ENCODE measurements around the gene GRIK3.
"Not testable (repeated sequence)": the region's sequence is repeated elsewhere in the genome, so short reads cannot be mapped to it uniquely, and the experiment has no call there.

The GRIK3 gene

DNA sequence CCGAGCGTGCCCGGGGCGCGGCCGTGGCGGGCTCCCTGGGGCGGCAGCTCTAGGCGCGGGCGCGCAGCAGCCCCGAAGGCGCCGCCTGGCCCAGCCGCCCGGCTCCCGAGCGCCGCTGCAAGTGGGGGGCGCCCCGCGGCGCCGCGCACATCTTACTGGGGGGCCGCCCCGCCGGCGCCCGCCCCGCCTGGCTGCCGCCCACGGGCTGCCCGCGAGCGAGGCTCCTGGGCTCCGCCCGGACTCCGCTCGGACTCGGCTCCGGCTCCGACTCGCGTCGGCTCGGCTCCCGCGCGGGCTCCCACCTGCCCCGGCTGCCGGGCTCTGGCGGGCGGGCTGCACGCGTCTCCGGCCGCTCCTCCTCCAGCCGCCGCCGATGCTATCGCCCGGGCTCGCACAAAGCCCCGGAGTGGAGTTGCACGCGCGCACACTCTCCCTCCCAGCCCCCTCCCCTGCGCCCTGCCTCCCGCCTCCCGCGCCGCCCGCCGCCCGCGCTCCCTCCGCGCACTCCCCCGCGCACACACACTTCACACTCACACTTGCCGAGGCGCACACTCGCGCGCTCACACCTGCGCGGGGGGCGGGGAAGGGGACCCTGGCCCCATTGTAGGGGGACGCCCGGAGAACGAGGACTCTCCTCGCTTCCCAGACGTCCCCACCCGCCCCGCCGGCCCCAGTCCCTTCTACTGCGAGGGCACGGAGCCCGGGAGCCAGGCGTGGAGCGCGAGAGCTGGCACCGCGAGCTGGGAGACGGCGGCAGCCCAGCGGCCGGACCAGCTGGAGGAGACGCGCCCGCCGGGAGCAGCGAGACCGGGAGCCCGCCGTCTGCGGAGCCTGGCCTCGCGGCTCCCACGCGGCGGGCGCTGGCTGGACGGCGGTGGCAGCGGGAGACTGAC is at the start of gene GRIK3:
Gene GRIK3, minus strand, starts transcription at position 395 of the 893 bp plus-strand sequence. CDS start 407 bp downstream, outside the sequence.
- no peak for DNase-seq

DNA sequence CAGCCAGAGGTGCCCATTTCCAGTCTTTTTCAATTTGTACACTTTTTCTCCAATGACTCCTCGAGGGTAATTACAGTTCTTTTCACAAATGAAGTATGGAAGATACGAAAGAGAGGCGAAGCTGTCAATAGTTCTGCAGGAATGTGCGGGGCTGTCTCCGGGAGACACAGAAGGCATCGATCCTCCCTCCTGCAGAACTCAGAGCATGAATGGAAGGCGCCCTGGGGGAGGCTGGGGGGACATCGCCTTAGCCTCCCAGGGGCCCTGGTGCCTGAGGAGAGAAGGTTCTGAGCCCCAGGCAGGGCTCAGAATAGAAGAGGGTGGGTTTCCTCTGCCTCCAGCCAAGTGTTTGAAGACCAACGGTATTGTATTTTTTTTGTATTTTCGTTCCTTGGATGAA is 49.7 kb upstream of the GRIK3 start:
- no peak for DNase-seq

DNA sequence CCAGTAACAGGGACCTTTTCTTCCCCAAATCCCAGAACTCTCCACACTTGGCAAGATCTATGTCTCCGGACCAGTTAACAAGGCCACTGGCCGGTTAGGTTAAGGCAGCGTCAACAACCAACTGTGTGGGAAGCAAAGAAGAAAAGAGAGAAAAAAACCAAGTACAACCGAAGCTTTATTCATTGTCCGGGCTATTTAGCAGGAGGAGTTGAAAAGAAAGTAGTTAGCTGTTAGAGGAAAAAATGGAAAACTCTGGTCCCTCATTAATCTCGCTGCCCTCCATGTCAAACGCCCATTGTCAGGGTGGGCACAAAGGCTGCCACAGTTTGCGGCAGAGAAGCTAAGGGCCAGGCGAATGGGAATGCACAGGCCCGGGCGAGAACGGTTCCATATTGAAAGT is 49.3 kb upstream of the GRIK3 start:
- DNase-seq, result no peak

DNA sequence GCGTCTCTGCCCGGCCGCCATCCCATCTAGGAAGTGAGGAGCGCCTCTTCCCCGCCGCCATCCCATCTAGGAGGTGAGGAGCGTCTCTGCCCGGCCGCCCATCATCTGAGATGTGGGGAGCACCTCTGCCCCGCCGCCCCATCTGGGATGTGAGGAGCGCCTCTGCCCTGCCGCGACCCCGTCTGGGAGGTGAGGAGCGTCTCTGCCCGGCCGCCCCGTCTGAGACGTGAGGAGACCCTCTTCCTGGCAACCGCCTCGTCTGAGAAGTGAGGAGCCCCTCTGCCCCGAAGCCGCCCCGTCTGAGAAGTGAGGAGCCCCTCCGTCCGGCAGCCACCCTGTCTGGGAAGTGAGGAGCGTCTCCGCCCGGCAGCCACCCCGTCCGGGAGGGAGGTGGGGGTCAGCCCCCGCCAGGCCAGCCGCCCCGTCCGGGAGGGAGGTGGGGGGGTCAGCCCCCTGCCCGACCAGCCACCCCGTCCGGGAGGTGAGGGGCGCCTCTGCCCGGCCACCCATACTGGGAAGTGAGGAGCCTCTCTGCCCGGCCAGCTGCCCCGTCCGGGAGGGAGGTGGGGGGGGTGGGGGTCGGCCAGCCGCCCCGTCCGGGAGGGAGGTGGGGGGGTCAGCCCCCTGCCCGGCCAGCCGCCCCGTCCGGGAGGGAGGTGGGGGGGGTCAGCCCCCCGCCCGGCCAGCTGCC is 46.1 kb upstream of the GRIK3 start:
- not testable (repeated sequence) for DNase-seq

DNA sequence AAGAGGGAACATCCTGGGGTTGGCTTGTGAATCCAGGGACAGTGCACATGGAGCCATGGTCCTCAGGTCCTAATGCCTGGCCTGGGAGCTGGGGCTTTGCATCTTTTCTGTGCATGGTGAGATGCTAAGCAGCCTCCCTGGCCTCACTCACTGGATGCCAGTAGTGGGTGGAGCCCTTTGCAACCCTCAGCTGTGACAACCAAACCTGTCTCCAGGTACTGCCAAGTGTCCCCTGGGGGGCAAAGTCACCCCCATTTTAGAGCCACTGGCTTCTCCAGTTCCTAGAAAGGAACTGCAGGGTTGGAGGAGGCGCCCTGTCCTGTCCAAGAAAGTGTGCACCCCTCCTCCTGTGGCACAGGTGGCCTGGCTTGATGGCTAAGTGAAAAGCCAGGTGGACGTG is 44.6 kb upstream of the GRIK3 start:
- no peak for DNase-seq

- no peak for DNase-seq
These were observed 41.9 kb upstream of the GRIK3 start for GRCh38 chr1:37076168-37076567.

GRCh38 chr1:37073854-37074379 is 39.6 kb upstream of the GRIK3 start:
- no peak for DNase-seq

DNA sequence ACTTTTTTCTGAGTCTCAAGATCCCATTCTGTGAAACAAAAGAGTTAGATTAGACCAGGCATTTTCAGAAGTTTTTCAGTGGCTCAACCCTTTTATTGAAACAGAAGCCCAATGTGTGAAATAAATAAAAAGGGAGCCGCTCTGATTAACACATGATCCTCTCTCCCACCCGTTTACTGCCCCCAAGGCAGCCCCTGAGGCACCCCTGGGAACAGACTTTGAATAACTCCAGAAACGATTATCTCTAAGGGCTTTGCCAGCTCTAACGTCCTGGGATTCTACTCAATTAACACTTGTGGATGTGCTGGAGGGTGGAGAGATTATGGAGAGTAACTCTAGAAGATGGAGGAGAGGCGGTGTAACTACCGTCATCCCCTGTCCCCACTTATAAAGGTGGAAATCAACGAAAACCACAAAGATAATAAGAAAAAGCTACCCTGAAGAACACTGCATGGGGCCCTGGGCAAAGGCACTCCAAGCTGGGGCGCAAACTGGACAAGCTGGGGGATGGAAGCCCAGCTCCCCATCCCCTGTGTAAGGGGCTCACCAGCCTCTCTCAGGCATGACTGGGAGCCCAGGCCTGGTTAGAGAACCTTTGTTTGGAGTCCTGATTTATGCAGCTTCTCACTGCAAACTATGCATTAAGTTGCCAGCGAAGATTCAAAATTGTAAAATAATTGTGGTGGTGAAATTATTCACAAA is 39.0 kb upstream of the GRIK3 start:
- no peak for DNase-seq

- DNase-seq, result no peak
These were observed 37.5 kb upstream of the GRIK3 start for GRCh38 chr1:37071829-37072228.

DNA sequence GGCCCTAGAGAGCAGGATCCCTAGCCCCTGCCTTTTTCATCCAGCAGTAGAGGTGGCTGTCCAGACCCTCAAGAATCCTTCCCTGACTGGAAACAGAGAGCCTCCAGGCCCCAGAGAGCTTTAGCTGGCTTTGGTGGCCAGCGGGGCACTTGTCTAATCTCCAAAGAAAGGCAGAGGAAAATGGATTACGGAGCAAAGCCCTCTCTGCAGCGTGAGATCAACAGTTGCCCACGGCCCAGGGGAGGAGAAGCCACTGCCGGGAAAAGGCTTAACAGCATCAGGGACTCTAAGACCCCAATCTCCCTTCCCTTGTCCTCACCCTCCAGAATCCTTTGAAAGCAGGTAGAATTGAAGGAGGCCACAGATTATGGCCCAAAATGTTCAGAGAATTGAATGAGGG is 35.8 kb upstream of the GRIK3 start:
- DNase-seq, result no peak

DNA sequence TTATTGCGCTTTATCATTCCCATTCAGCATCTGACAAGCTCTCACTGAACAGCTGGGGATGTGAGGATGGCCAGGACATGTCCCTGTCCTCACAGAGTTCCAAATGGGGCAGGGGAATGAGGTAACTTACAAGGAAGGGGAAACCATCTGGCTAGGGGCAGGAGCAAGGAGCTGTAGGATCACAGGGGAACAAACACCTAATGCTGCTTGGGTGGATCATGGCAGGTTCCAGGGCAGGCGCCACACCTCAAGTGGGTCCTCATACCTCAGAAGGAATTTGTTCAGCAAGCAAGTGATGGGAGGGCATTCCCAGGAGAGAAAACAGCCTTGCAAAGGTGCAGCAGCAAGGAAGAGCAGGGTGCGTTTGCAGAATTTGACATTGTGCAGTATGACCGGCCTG is 35.1 kb upstream of the GRIK3 start:
- no peak for DNase-seq

DNA sequence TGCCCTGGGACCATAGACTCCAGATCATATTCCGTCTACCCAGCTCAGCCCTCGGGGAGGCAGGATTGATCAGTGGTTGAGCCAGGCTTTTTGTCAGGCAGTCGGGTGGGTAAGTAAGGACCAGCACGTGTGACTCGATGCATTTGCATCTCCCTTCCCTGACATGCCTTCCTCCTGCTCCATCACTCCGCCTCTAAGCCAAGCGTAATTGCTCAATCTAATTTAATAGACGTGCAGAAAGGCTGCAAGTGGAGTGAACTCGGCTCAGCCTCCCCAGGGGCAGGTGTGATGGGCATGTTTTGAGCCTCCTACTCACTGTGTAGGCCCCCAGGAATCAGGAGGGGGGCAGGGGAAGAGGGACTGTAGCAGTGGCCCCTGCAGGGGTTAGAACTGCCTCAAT is 34.6 kb upstream of the GRIK3 start:
- no peak for DNase-seq

GRCh38 chr1:37068260-37068659 is 33.9 kb upstream of the GRIK3 start:
- DNase-seq, result no peak

DNA sequence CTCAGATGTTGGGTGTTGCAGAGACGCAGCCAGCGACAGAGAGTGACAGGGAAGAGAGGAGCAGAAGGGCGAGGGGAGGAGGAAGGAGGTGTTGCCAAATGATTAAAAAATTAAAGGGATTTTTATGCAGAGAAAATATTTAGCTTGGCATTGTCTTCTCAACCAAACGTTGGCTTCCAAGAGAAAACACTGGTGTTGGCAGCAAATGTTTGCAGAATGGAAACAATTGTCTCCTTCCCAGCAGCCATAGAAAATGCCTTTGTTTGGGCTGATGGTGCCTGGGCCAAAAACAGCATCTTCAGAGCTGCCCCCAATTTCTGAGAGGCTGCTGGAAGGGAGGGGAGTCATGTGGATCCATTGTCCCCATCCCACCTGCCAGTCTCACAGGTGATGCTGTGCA is 29.7 kb upstream of the GRIK3 start:
- DNase-seq, result no peak

DNA sequence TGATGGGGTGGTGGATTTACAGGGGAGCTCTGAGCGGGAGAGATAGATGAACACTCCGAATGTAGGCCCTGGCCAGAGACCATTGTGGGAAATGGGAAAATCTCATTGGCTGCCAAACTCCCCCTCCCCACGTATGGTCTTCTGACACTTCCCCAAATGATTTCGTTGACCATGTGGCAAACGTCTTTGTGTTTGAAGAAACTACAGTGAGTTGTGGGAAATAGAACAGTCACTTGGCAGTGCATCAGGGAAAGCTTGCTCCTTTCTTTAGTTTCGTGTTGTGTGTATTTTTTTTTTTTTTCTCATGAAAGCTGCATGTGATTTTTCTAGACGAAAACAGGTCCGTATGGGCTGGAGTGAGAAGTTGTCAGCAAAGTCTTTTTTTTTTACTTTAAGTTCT is 25.0 kb upstream of the GRIK3 start:
- DNase-seq, result no peak

GRCh38 chr1:37058424-37058988 is 24.2 kb upstream of the GRIK3 start:
- DNase-seq, result no peak

DNA sequence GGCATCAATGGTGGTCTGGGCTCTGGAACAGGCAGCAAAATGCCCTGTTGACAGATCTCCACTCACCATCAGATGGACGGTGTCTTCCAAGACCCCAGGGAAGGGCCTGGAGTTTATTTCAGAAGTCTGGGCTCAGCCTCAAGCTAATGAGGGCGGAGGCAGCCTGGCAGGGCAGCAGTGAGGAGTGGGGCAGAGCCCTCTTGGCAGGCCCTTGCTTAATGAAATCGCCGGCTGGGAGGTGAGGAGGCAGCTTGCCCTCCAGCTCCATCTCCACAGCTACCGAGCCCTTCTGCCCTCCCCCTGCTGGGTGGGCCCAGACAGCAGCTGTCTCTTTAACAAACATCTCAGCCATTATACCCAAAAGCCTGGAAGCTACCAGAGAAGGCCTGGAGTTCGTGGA is 22.0 kb upstream of the GRIK3 start:
- DNase-seq, result no peak

- no peak for DNase-seq
These were observed 21.3 kb upstream of the GRIK3 start for GRCh38 chr1:37055631-37056030.

GRCh38 chr1:37053173-37053572 is 18.9 kb upstream of the GRIK3 start:
- DNase-seq, result no peak

DNA sequence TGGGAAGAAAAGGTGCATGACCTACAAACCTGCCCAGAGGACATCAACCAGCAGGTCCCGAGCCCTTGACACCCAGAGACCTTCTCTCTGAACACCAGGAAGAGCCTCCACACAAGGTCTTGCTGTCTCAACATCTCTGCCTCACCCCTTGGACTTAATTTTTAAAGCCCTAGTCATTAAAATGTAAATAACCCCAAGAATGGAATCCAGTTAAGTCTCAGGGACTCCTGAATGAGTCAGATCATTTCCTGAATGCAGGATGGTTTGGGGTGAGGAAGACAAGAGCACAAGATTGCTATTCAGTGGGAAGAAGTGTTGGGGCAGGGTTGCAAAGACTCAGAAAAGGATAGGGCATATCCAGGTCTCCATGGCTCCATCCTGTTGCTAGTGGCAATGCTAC is 17.8 kb upstream of the GRIK3 start:
- no peak for DNase-seq

DNA sequence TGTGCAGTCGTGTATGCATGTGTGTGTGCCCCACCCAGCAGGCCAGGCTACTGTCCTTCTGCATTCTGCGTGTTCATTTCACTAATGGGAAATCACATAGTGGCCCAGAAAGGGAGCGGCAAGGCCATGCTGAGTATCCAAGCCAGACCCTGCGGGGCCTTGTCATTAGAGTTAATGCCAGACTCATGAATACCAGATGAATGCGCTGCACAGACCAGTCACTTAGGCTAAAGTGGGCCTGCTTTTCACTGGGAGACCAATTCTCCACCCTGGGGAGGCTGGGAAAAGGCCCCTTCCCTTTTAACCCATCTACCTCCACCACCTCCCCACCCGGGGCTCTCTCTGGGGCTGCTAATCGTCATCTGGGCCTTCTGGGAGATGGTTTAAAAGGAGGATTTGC is 17.0 kb upstream of the GRIK3 start:
- no peak for DNase-seq

GRCh38 chr1:37047542-37047941 is 13.2 kb upstream of the GRIK3 start:
- no peak for DNase-seq

GRCh38 chr1:37043101-37043500 is 8.8 kb upstream of the GRIK3 start:
- DNase-seq, result no peak
